Hepatocyte (in vitro differentiated cells): ENCODE measurements around the gene GALNT17.

Experiments
- EZH2 ChIP-seq: fragments of 200-600 bp; sonication (generic); IDR thresholded peaks from 2 replicates; pipeline ENCODE4 v1.6.1; 2016; ENCODE audit warnings: antibody characterized with exemption, mild to moderate bottlenecking, borderline replicate concordance
- EZH2phosphoT487 ChIP-seq: fragments of 200-600 bp; sonication (generic); IDR thresholded peaks from one replicate; pipeline ENCODE4 v1.6.1; 2018; ENCODE audit warnings: antibody characterized with exemption, mild to moderate bottlenecking, low read depth, moderate library complexity; ENCODE audit not compliant: unreplicated experiment, severe bottlenecking
- TF ChIP-seq, protein P1 (sequence below): fragments of 200-600 bp; sonication (generic); IDR thresholded peaks from 2 replicates; pipeline ENCODE4 v1.5.1; 2016; ENCODE audit warnings: antibody characterized with exemption, mild to moderate bottlenecking; ENCODE audit not compliant: poor library complexity

DNA sequence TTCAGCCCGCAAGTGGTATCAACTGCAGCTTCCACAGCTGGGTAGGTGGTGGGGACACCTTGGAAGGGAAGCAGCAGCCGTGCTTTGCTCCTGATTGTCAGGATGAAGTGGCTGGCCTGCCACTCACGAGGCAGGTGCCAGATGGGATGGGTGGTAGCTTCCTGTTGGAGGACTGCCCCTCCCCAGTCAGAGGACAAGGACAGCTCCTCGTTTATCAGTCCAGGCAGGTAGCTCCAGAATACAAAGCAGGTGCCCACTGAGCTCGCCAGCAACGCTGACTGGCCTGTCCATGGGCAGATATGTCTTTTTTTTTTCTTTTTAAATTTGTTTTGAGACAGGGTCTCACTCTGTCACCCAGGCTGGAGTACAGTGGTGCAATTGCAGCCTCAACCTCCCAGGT is 431.3 kb downstream of the GALNT17 start:
- TF ChIP-seq, protein P1, sequence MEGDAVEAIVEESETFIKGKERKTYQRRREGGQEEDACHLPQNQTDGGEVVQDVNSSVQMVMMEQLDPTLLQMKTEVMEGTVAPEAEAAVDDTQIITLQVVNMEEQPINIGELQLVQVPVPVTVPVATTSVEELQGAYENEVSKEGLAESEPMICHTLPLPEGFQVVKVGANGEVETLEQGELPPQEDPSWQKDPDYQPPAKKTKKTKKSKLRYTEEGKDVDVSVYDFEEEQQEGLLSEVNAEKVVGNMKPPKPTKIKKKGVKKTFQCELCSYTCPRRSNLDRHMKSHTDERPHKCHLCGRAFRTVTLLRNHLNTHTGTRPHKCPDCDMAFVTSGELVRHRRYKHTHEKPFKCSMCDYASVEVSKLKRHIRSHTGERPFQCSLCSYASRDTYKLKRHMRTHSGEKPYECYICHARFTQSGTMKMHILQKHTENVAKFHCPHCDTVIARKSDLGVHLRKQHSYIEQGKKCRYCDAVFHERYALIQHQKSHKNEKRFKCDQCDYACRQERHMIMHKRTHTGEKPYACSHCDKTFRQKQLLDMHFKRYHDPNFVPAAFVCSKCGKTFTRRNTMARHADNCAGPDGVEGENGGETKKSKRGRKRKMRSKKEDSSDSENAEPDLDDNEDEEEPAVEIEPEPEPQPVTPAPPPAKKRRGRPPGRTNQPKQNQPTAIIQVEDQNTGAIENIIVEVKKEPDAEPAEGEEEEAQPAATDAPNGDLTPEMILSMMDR, result no peak
- no peak for TF ChIP-seq EZH2
- TF ChIP-seq EZH2phosphoT487, result no peak
